Measurements from ENCODE around the gene CCDC12. TPM values are rescaled to one million over a fixed set of nuclear protein-coding genes. Genes with fewer than 3 reads are reported as not detected.

The CCDC12 gene
- total and polyA plus RNA-seq, 12 donors: 28.8 to 137 (median 34.2) TPM

- H3K27me3 ChIP-seq: no peaks in the 10 kb centered on the region
- ATAC-seq (no peak), DNase-seq (no peak)
- H3K36me3 ChIP-seq: peaks cover 0 to 100% (median 62%) of the 10 kb centered on the region in 9 donors
- WGBS, 2 donors: 95 to 97% methylated on average over 7 of the region's 7 CpGs
- intact Hi-C loops (cut with DNase I): loop anchor here in 6 of 10 donors (2.0 to 10.0 kb wide), 5 partner anchors 73 to 403 kb away; no protein-coding TSS in a partner anchor
- no peak overlapping the region for H3K27ac ChIP-seq
- H3K4me3 ChIP-seq: no peak overlapping the region
- no peak for TF ChIP-seq CTCF (IDR thresholded peaks at IDR 0.05)
- peaks cover 11 to 41% (median 33%) of the 10 kb centered on the region in 9 donors for H3K4me1 ChIP-seq
- peaks cover 0 to 13% (median 0%) of the 10 kb centered on the region in 11 donors for H3K9me3 ChIP-seq
Measured at GRCh38 chr3:46921871-46922271, 54.7 kb downstream of the CCDC12 start.

GRCh38 chr3:46921041-46921440, 55.5 kb downstream of the CCDC12 start:
- intact Hi-C loops (cut with DNase I): loop anchor here in 5 of 10 donors (5.0 to 10.0 kb wide), 4 partner anchors 74 to 404 kb away; no protein-coding TSS in a partner anchor

GRCh38 chr3:46918634-46919033, 57.9 kb downstream of the CCDC12 start:
- Histone ChIP-seq H3K4me1 (peaks cover 0 to 14% (median 6%) of the 10 kb centered on the region in 9 donors), H3K36me3 (peaks cover 0 to 78% (median 43%) of the 10 kb centered on the region in 9 donors), H3K4me3 (no peak overlapping the region), H3K27ac (no peak overlapping the region), H3K9me3 (peaks cover 0 to 13% (median 0%) of the 10 kb centered on the region in 11 donors), H3K27me3 (no peaks in the 10 kb centered on the region)
- no peak for DNase-seq
- 91 to 96% methylated on average over 4 of the region's 4 CpGs for WGBS, 2 donors
- TF ChIP-seq CTCF (IDR thresholded peaks at IDR 0.05): no peak
- ATAC-seq: no peak
- intact Hi-C loops (cut with DNase I): no loop called here

More at GRCh38 chr3:46921041-46921440, 55.5 kb downstream of the CCDC12 start:
- ATAC-seq (no peak), DNase-seq (no peak)
- H3K9me3 ChIP-seq: peaks cover 0 to 13% (median 0%) of the 10 kb centered on the region in 11 donors
- no peak overlapping the region for H3K4me3 ChIP-seq
- WGBS, 2 donors: 89 to 91% methylated on average over 4 of the region's 4 CpGs
- H3K27me3 ChIP-seq: no peaks in the 10 kb centered on the region
- TF ChIP-seq CTCF (IDR thresholded peaks at IDR 0.05): no peak
- H3K4me1 ChIP-seq: peaks cover 10 to 32% (median 25%) of the 10 kb centered on the region in 9 donors
- no peak overlapping the region for H3K27ac ChIP-seq
- peaks cover 0 to 99% (median 62%) of the 10 kb centered on the region in 9 donors for H3K36me3 ChIP-seq

- no peak for ATAC-seq
- intact Hi-C loops (cut with DNase I): no loop called here
- peaks cover 0 to 73% (median 41%) of the 10 kb centered on the region in 9 donors for H3K36me3 ChIP-seq
- H3K27ac ChIP-seq: no peak overlapping the region
- DNase-seq: no peak
- 95 to 100% methylated on average over 1 of the region's 1 CpG for WGBS, 2 donors
- H3K27me3 ChIP-seq: no peaks in the 10 kb centered on the region
- TF ChIP-seq CTCF (IDR thresholded peaks at IDR 0.05): no peak
- peaks cover 0 to 14% (median 8%) of the 10 kb centered on the region in 9 donors for H3K4me1 ChIP-seq
- no peak overlapping the region for H3K4me3 ChIP-seq
- peaks cover 0 to 13% (median 0%) of the 10 kb centered on the region in 11 donors for H3K9me3 ChIP-seq
Measured at GRCh38 chr3:46918202-46918601, 58.3 kb downstream of the CCDC12 start.
